Kidney (tissue), 14 donors: ENCODE data around the gene ACOX2. TPM values are rescaled to one million over a fixed set of nuclear protein-coding genes. Genes with fewer than 3 reads are reported as not detected.
A peak's percentile ranks its signal among the peaks of the same experiment; 100 is the strongest.

Experiments used
- DNase-seq, 5 donors: peaks; one replicate each; pipeline ENCODE4 v3.0.0-alpha.2; 2013 to 2020
- FAIRE-seq: peaks from 2 replicates; lab custom pipeline; 2012; peaks lifted over from hg19 to GRCh38; lab: Jason Lieb, UNC
- H3K27ac ChIP-seq, 2 donors: one replicate each; pipeline ENCODE4 v1.7.0; 2013; ENCODE audit warnings: low read depth in 2 of 2, low read length in 2 of 2, inconsistent platforms in 1 of 2
- H3K27me3 ChIP-seq: one replicate; pipeline ENCODE4 v1.7.1; 2013; ENCODE audit warnings: low read length, inconsistent platforms; ENCODE audit not compliant: control insufficient read depth, insufficient read depth
- H3K36me3 ChIP-seq, 3 donors: one replicate each; pipeline versions ENCODE4 v1.7.0 to v1.7.1; 2013; ENCODE audit warnings: low read length in 3 of 3, control low read depth in 1 of 3, inconsistent platforms in 1 of 3; ENCODE audit not compliant: insufficient read depth in 3 of 3, control insufficient read depth in 2 of 3
- H3K4me1 ChIP-seq, 3 donors: one replicate each; pipeline versions ENCODE4 v1.7.0 to v1.7.1; 2013; ENCODE audit warnings: low read length in 3 of 3, inconsistent platforms in 1 of 3, low read depth in 1 of 3; ENCODE audit not compliant: control insufficient read depth in 2 of 3, insufficient read depth in 2 of 3
- H3K4me3 ChIP-seq, 3 donors: one replicate each; pipeline versions ENCODE4 v1.7.0 to v1.8.1; 2013; ENCODE audit warnings: low read length in 3 of 3, control low read depth in 1 of 3, inconsistent platforms in 1 of 3
- H3K9ac ChIP-seq, 3 donors: one replicate each; pipeline versions ENCODE4 v1.7.0 to v1.7.1; 2013; ENCODE audit warnings: low read length in 3 of 3, control low read depth in 1 of 3, inconsistent platforms in 1 of 3
- H3K9me3 ChIP-seq, 3 donors: one replicate each; pipeline versions ENCODE4 v1.7.0 to v1.7.1; 2013; ENCODE audit warnings: low read length in 3 of 3, control low read depth in 1 of 3, inconsistent platforms in 1 of 3; ENCODE audit not compliant: control insufficient read depth in 2 of 3, insufficient read depth in 1 of 3
- CTCF ChIP-seq: IDR thresholded peaks from 3 replicates; pipeline ENCODE4 v1.5.1; 2012; ENCODE audit warnings: mild to moderate bottlenecking, moderate library complexity, borderline replicate concordance; ENCODE audit not compliant: insufficient read depth; ENCODE audit errors: extremely low read depth
- intact Hi-C: fragments of 100-400 bp; cut with DNase I; formaldehyde crosslinking; loops from one replicate; pipeline ENCODE4 v1.11.1; 2022
- polyA plus RNA-seq: library from polyadenylated mRNA; stranded (reverse); fragments of 350-450 nt; fragmentation: Illumina TruSeq; extraction: RNeasy Lipid Tissue Mini Kit (QIAGEN cat#74804); gene quantifications from one replicate; pipeline ENCODE4 v1.2.3, GENCODE V29; 2014; ENCODE audit warnings: low read depth, low replicate concordance; ENCODE audit not compliant: insufficient read depth
- total RNA-seq: library from RNA; stranded (reverse); fragmentation: NEBNext Ultra II Directional; extraction: Animal tissue kit (Norgen Biotek cat#: 25700); gene quantifications from one replicate; pipeline ENCODE4 v1.2.1, GENCODE V29; 2021
- donor health status: control.
- donor health status: control.
- donor health status: control.
- donor health status: control.
- donor health status: control.
- donor health status: DM: yes; HTN: yes; CAD: no.
- donor health status: Normal renal cell carcinoma (clear cell type).

Gene ACOX2
- total and polyA plus RNA-seq, 2 donors from 2014 or later = 18.6 to 85.5 TPM

DNA sequence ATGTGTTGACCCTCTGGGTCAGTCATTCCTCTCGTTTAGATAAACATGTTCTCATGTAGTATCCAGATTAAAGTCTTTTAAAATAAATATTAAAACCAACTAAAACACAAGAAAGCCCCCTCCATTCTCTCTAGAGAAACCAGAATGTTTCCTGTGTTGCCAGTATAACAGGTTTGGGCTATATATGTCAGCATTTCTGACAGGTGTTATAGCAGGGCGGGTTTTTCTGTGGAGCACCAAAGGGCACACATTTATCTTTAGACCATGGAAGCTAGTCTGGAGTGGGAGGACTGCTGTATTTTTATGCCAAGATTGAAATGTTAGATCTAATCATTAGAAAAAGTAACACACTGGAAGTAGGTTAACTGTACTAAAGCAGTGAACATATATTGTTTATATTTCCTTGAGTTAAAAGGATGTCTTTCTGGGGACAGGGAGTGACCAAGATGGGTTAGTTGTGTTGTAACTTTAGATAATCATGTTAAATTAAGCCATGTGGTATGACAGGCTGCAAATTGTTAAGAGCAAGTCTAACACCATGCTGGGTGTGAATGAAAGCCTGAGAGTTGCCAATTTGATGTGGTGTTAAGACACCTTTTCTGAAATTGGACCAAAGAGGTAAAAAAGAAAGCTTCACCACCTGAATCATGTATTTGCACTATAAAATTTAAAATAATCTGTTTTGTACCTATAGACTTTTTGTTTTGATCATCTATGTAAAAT lies 29.5 kb downstream of the ACOX2 start:
- Histone ChIP-seq H3K4me1 (no peaks in the 10 kb centered on the region), H3K4me3 (no peak overlapping the region), H3K27me3 (no peaks in the 10 kb centered on the region), H3K9ac (no peak overlapping the region), H3K9me3 (no peaks in the 10 kb centered on the region), H3K27ac (no peak overlapping the region), H3K36me3 (peaks cover 0 to 34% (median 12%) of the 10 kb centered on the region in 3 donors)
- DNase-seq (no peak), FAIRE-seq (no peak)
- intact Hi-C loops = no loop called here
- no peak for TF ChIP-seq CTCF

DNA sequence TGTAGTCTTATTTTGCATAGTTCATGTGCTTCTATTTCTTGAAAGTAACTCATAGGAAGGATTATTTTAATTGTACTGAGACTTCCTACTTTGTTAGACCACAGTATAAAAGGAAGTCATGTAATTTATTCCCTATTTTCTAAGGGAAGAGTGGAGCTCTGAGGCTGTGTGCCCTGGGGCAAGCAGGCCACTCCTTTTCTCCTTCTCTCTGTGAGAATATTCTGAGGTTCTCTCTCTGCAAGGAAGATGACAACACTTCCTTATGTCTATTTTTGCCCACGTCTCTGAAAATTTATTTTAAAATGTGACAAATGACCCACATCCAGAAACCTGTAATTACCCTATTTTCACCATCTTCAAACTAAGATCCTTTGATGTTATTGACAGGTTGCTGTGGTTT lies 34.1 kb downstream of the ACOX2 start:
- H3K9me3 ChIP-seq = no peaks in the 10 kb centered on the region
- DNase-seq (no peak), FAIRE-seq (no peak)
- intact Hi-C loops = no loop called here
- H3K4me1 ChIP-seq = no peaks in the 10 kb centered on the region
- no peaks in the 10 kb centered on the region for H3K27me3 ChIP-seq
- peaks cover 0 to 20% (median 5%) of the 10 kb centered on the region in 3 donors for H3K36me3 ChIP-seq
- H3K4me3 ChIP-seq = no peak overlapping the region
- no peak overlapping the region for H3K27ac ChIP-seq
- H3K9ac ChIP-seq = no peak overlapping the region
- TF ChIP-seq CTCF = no peak

DNA sequence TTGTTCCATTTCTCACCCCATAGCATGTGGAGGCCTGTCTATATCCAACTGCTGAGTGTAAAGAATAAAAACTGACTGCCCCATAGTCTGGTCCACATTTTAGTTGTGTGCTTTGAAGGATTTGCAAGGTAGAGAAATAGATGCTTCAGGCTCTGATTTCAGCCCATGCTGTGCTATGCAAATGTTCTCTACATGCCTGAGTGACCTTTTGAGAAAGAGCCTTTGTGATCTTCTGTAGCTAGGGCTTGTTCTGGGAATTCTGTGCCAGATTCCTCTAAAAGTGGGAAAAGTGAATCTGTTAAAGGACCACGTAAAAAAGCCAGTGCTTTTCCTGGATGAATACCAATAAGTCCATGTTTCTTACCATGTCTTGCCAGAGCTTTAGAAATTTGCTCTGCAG lies 39.9 kb downstream of the ACOX2 start:
- DNase-seq (peak in 2 of 5 donors; percentile 73 to 77), FAIRE-seq (no peak)
- Histone ChIP-seq H3K27me3 (no peaks in the 10 kb centered on the region), H3K9me3 (no peaks in the 10 kb centered on the region), H3K4me3 (no peak overlapping the region), H3K9ac (no peak overlapping the region), H3K27ac (peak overlapping the region; percentile 57 to 58), H3K4me1 (peaks cover 2 to 30% (median 9%) of the 10 kb centered on the region in 3 donors), H3K36me3 (peaks cover 0 to 6% (median 3%) of the 10 kb centered on the region in 3 donors)
- no peak for TF ChIP-seq CTCF
- intact Hi-C loops = no loop called here
